GM15510 (cell line): ENCODE results near the gene EXOC3L1.
A peak's percentile ranks its signal among the peaks of the same experiment; 100 is the strongest.

ENCODE experiments used
- POLR2A ChIP-seq: IDR thresholded peaks from 3 replicates; pipeline ENCODE4 v1.6.1; 2011; ENCODE audit warnings: borderline replicate concordance; ENCODE audit not compliant: insufficient read length; ENCODE audit errors: extremely low read depth

EXOC3L1 gene

GRCh38 chr16:67184453-67184994, 5.4 kb downstream of the EXOC3L1 start:
- no peak for TF ChIP-seq POLR2A

- TF ChIP-seq POLR2A: peak; percentile 51
Measured at GRCh38 chr16:67183627-67184452, 6.1 kb downstream of the EXOC3L1 start, which contains the start of gene MATCAP1. TSS of gene MATCAP1 (minus strand) at chr16:67183963. CDS start at chr16:67180610, 3,353 bp downstream.

- peak; percentile 8 for TF ChIP-seq POLR2A
Measured at GRCh38 chr16:67183284-67183626, 6.7 kb downstream of the EXOC3L1 start.

- no peak for TF ChIP-seq POLR2A
Measured at GRCh38 chr16:67182288-67182687, 7.6 kb downstream of the EXOC3L1 start.

- TF ChIP-seq POLR2A: no peak
Measured at GRCh38 chr16:67181346-67181745, 8.6 kb downstream of the EXOC3L1 start.

- TF ChIP-seq POLR2A: no peak
Measured at GRCh38 chr16:67180166-67180565, 9.8 kb downstream of the EXOC3L1 start.

- no peak for TF ChIP-seq POLR2A
Measured at GRCh38 chr16:67179421-67180080, 10.4 kb downstream of the EXOC3L1 start.

- no peak for TF ChIP-seq POLR2A
Measured at GRCh38 chr16:67177743-67178699, 11.9 kb downstream of the EXOC3L1 start.

- TF ChIP-seq POLR2A: no peak
Measured at GRCh38 chr16:67176662-67177061, 13.3 kb downstream of the EXOC3L1 start.

GRCh38 chr16:67174706-67175231, 15.2 kb downstream of the EXOC3L1 start:
- no peak for TF ChIP-seq POLR2A

- TF ChIP-seq POLR2A: peak; percentile 42
Measured at GRCh38 chr16:67173808-67174705, 15.9 kb downstream of the EXOC3L1 start.

GRCh38 chr16:67173323-67173722, 16.6 kb downstream of the EXOC3L1 start:
- no peak for TF ChIP-seq POLR2A

- no peak for TF ChIP-seq POLR2A
Measured at GRCh38 chr16:67170949-67171649, 18.8 kb downstream of the EXOC3L1 start.
